ENCODE results near the gene ARID5B. TPM values are rescaled to one million over a fixed set of nuclear protein-coding genes. Genes with fewer than 3 reads are reported as not detected.

The ARID5B gene
- polyA plus RNA-seq, 1 of the 3 experiments (the other 2 are of a cell fraction), result 10.9 TPM

DNA sequence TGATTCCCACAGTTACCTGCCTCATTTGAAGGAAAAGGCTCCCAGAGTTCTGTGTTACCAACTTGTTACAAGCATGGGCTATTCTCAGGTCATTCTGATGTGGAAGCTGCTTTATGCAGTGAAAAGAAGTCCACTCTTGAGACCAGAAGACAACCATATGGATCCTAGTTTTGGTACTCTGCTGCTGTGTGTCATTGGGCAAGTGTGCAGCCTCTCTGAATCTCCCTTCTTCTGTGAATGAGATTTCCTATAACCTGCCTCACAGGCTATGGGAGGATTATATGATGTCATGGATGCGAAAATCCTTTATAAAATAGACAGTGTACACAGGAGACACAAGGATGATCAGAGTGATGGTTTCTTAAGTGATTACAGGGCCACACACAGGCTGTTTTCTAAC is 166.1 kb downstream of the ARID5B start:
- no peaks in the 10 kb centered on the region for H3K9me2 ChIP-seq
- 86% methylated on average over 1 of the region's 1 CpG for WGBS (ENCODE audit: low lambda C conversion rate)
- no peak for TF ChIP-seq TCF12 (IDR thresholded peaks at IDR 0.05)
- no peak for TF ChIP-seq RAD21 (IDR thresholded peaks at IDR 0.05; ENCODE audit: low read length)
- TF ChIP-seq, protein P1, sequence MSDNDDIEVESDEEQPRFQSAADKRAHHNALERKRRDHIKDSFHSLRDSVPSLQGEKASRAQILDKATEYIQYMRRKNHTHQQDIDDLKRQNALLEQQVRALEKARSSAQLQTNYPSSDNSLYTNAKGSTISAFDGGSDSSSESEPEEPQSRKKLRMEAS (IDR thresholded peaks at IDR 0.05; ENCODE audit: low read depth), result no peak
- no peak for TF ChIP-seq FOXM1 (IDR thresholded peaks at IDR 0.05; ENCODE audit: low read depth)
- TF ChIP-seq JUND (IDR thresholded peaks at IDR 0.05), result no peak
- no peak for TF ChIP-seq NRF1 (IDR thresholded peaks at IDR 0.05; ENCODE audit: low read depth, low read length)
- TF ChIP-seq FOXJ3 (CRISPR knock-in tag; IDR thresholded peaks at IDR 0.05), result no peak
- CTCF ChIA-PET, result interaction anchor here (1.2 kb wide), 1 partner anchor 369 kb away, joined by 3 read pairs; no protein-coding TSS in a partner anchor
- DNase-seq, result no peak
- POLR2A ChIA-PET, result no interaction called here
- H3K4me3 ChIP-seq (ENCODE audit: low read depth in 2 of 2, low read length in 1 of 2), result no peak overlapping the region
- peaks cover 68 to 92% of the 10 kb centered on the region in 2 experiments for H3K36me3 ChIP-seq (replicated peaks in 1 of 2; ENCODE audit: control insufficient read depth in 1 of 2, insufficient read depth in 2 of 2, low read length in 1 of 2)
- no peaks in the 10 kb centered on the region for H3K9me3 ChIP-seq
- H3K4me1 ChIP-seq (ENCODE audit: control insufficient read depth in 1 of 2, insufficient read depth in 2 of 2, low read depth in 1 of 2, low read length in 1 of 2), result peaks cover 8 to 40% of the 10 kb centered on the region in 2 experiments
- no peak overlapping the region for H3K9ac ChIP-seq
- H3K27me3 ChIP-seq (ENCODE audit: insufficient read depth), result no peaks in the 10 kb centered on the region
- no peak overlapping the region for H2AFZ ChIP-seq (ENCODE audit: low read depth)
- no peaks in the 10 kb centered on the region for H4K20me1 ChIP-seq (ENCODE audit: insufficient read depth)
- peaks cover 26% of the 10 kb centered on the region for H3F3A ChIP-seq (replicated peaks; ENCODE audit: insufficient read depth)
- peaks cover 70% of the 10 kb centered on the region for H3K79me2 ChIP-seq (ENCODE audit: insufficient read depth)
- H3K27ac ChIP-seq (ENCODE audit: low read depth in 2 of 2, low read length in 1 of 2), result no peak overlapping the region
- H3K4me2 ChIP-seq, result no peak overlapping the region

DNA sequence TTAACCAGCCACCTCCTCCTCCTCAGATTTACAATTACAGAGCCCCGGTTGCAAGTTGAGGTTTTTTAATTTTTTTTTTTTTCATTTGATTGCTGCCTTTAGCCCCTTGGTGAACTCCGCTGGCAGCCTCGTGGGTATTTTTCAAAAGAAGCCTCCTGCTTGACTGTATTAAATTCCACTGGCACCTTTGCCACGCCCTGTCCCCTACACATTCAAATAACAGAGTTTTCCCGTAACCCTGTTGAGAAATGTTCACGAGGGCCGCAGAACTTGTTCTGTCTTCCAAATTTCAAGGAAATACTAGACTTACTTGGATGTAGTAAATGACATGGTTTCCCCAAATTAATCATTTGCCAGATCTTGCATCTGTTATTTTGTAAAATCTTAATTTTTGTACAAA is 167.0 kb downstream of the ARID5B start:
- Histone ChIP-seq H3K9me2 (no peaks in the 10 kb centered on the region), H4K20me1 (ENCODE audit: insufficient read depth) (no peaks in the 10 kb centered on the region), H3K79me2 (ENCODE audit: insufficient read depth) (peaks cover 73% of the 10 kb centered on the region), H3K27me3 (ENCODE audit: insufficient read depth) (no peaks in the 10 kb centered on the region), H3K4me3 (ENCODE audit: low read depth in 2 of 2, low read length in 1 of 2) (no peak overlapping the region), H2AFZ (ENCODE audit: low read depth) (no peak overlapping the region), H3K9ac (no peak overlapping the region), H3K27ac (ENCODE audit: low read depth in 2 of 2, low read length in 1 of 2) (no peak overlapping the region), H3K4me1 (ENCODE audit: control insufficient read depth in 1 of 2, insufficient read depth in 2 of 2, low read depth in 1 of 2, low read length in 1 of 2) (peaks cover 10 to 38% of the 10 kb centered on the region in 2 experiments), H3F3A (replicated peaks; ENCODE audit: insufficient read depth) (peaks cover 22% of the 10 kb centered on the region), H3K4me2 (no peak overlapping the region), H3K9me3 (no peaks in the 10 kb centered on the region), H3K36me3 (replicated peaks in 1 of 2; ENCODE audit: control insufficient read depth in 1 of 2, insufficient read depth in 2 of 2, low read length in 1 of 2) (peaks cover 73 to 88% of the 10 kb centered on the region in 2 experiments)
- ChIA-PET POLR2A (no interaction called here), CTCF (interaction anchor here (1.7 to 1.9 kb wide), 2 partner anchors 12 to 177 kb away, joined by 4 to 5 read pairs; no protein-coding TSS in a partner anchor)
- DNase-seq, result no peak
- WGBS (ENCODE audit: low lambda C conversion rate), result 93% methylated on average over 7 of the region's 7 CpGs
- TF ChIP-seq, protein P2, sequence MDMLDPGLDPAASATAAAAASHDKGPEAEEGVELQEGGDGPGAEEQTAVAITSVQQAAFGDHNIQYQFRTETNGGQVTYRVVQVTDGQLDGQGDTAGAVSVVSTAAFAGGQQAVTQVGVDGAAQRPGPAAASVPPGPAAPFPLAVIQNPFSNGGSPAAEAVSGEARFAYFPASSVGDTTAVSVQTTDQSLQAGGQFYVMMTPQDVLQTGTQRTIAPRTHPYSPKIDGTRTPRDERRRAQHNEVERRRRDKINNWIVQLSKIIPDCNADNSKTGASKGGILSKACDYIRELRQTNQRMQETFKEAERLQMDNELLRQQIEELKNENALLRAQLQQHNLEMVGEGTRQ (IDR thresholded peaks at IDR 0.05; ENCODE audit: borderline replicate concordance, low read depth, low read length), result no peak
- TF ChIP-seq RXRA (IDR thresholded peaks at IDR 0.05; ENCODE audit: borderline replicate concordance, low read depth), result no peak
- no peak for TF ChIP-seq NFIC (IDR thresholded peaks at IDR 0.05; ENCODE audit: borderline replicate concordance)
- TF ChIP-seq FOXJ3 (CRISPR knock-in tag; IDR thresholded peaks at IDR 0.05), result no peak
- TF ChIP-seq, protein P3, sequence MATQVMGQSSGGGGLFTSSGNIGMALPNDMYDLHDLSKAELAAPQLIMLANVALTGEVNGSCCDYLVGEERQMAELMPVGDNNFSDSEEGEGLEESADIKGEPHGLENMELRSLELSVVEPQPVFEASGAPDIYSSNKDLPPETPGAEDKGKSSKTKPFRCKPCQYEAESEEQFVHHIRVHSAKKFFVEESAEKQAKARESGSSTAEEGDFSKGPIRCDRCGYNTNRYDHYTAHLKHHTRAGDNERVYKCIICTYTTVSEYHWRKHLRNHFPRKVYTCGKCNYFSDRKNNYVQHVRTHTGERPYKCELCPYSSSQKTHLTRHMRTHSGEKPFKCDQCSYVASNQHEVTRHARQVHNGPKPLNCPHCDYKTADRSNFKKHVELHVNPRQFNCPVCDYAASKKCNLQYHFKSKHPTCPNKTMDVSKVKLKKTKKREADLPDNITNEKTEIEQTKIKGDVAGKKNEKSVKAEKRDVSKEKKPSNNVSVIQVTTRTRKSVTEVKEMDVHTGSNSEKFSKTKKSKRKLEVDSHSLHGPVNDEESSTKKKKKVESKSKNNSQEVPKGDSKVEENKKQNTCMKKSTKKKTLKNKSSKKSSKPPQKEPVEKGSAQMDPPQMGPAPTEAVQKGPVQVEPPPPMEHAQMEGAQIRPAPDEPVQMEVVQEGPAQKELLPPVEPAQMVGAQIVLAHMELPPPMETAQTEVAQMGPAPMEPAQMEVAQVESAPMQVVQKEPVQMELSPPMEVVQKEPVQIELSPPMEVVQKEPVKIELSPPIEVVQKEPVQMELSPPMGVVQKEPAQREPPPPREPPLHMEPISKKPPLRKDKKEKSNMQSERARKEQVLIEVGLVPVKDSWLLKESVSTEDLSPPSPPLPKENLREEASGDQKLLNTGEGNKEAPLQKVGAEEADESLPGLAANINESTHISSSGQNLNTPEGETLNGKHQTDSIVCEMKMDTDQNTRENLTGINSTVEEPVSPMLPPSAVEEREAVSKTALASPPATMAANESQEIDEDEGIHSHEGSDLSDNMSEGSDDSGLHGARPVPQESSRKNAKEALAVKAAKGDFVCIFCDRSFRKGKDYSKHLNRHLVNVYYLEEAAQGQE (IDR thresholded peaks at IDR 0.05; ENCODE audit: low read depth, low read length), result no peak
- TF ChIP-seq FOSL2 (IDR thresholded peaks at IDR 0.05; ENCODE audit: borderline replicate concordance, low read depth), result no peak
- TF ChIP-seq EP300 (IDR thresholded peaks at IDR 0.05; ENCODE audit: borderline replicate concordance in 1 of 2, low read depth in 1 of 2, low read length in 1 of 2), result no peak
- TF ChIP-seq EZH2phosphoT487 (IDR thresholded peaks at IDR 0.05; ENCODE audit: borderline replicate concordance, low read depth), result no peak
- TF ChIP-seq RFX5 (IDR thresholded peaks at IDR 0.05; ENCODE audit: low read length), result no peak
- no peak for TF ChIP-seq GABPA (IDR thresholded peaks at IDR 0.05; ENCODE audit: low read depth)
- TF ChIP-seq, protein P4, sequence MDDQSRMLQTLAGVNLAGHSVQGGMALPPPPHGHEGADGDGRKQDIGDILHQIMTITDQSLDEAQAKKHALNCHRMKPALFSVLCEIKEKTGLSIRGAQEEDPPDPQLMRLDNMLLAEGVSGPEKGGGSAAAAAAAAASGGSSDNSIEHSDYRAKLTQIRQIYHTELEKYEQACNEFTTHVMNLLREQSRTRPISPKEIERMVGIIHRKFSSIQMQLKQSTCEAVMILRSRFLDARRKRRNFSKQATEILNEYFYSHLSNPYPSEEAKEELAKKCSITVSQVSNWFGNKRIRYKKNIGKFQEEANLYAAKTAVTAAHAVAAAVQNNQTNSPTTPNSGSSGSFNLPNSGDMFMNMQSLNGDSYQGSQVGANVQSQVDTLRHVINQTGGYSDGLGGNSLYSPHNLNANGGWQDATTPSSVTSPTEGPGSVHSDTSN (IDR thresholded peaks at IDR 0.05), result no peak
- no peak for TF ChIP-seq ELF1 (IDR thresholded peaks at IDR 0.05)
- TF ChIP-seq JUND (IDR thresholded peaks at IDR 0.05), result no peak
- TF ChIP-seq, protein P5, sequence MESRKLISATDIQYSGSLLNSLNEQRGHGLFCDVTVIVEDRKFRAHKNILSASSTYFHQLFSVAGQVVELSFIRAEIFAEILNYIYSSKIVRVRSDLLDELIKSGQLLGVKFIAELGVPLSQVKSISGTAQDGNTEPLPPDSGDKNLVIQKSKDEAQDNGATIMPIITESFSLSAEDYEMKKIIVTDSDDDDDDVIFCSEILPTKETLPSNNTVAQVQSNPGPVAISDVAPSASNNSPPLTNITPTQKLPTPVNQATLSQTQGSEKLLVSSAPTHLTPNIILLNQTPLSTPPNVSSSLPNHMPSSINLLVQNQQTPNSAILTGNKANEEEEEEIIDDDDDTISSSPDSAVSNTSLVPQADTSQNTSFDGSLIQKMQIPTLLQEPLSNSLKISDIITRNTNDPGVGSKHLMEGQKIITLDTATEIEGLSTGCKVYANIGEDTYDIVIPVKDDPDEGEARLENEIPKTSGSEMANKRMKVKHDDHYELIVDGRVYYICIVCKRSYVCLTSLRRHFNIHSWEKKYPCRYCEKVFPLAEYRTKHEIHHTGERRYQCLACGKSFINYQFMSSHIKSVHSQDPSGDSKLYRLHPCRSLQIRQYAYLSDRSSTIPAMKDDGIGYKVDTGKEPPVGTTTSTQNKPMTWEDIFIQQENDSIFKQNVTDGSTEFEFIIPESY (IDR thresholded peaks at IDR 0.05; ENCODE audit: borderline replicate concordance, low read depth), result no peak
- TF ChIP-seq MXI1 (IDR thresholded peaks at IDR 0.05; ENCODE audit: low read depth, low read length), result no peak
- TF ChIP-seq, protein P1 (IDR thresholded peaks at IDR 0.05; ENCODE audit: low read depth), result no peak
- no peak for TF ChIP-seq SMC3 (IDR thresholded peaks at IDR 0.05; ENCODE audit: low read depth, low read length)
